Endodermal cell (in vitro differentiated cells): ENCODE measurements around the gene DNASE2. TPM values are rescaled to one million over a fixed set of nuclear protein-coding genes. Genes with fewer than 3 reads are reported as not detected.
A peak's percentile ranks its signal among the peaks of the same experiment; 100 is the strongest.
"Not testable (repeated sequence)": the region's sequence is repeated elsewhere in the genome, so short reads cannot be mapped to it uniquely, and the experiment has no call there.

Experiments
- DNase-seq: peaks from one replicate; pipeline ENCODE4 v3.0.0-alpha.2; 2017
- H3K27ac ChIP-seq: 2 replicates; pipeline ENCODE4 v1.5.1; 2013; ENCODE audit warnings: mild to moderate bottlenecking, low read depth, low read length, moderate library complexity
- H3K27me3 ChIP-seq: 2 replicates; pipeline ENCODE4 v1.6.1; 2013; ENCODE audit warnings: mild to moderate bottlenecking, low read length, moderate library complexity; ENCODE audit not compliant: insufficient read depth, control insufficient read depth, poor library complexity, severe bottlenecking
- H3K36me3 ChIP-seq: 2 replicates; pipeline ENCODE4 v1.7.0; 2013; ENCODE audit warnings: mild to moderate bottlenecking, low read length, moderate library complexity; ENCODE audit not compliant: control insufficient read depth, insufficient read depth
- H3K4me1 ChIP-seq: one replicate; pipeline ENCODE4 v1.7.0; 2013; ENCODE audit warnings: low read length; ENCODE audit not compliant: control insufficient read depth, insufficient read depth
- H3K4me3 ChIP-seq: 2 replicates; pipeline ENCODE4 v1.5.1; 2013; ENCODE audit warnings: mild to moderate bottlenecking, low read length, moderate library complexity
- H3K9ac ChIP-seq: 2 replicates; pipeline ENCODE4 v1.6.1; 2013; ENCODE audit warnings: mild to moderate bottlenecking, low read length, moderate library complexity; ENCODE audit not compliant: poor library complexity, severe bottlenecking; ENCODE audit errors: extremely low read depth
- H3K9me3 ChIP-seq: 2 replicates; pipeline ENCODE4 v1.6.1; 2013; ENCODE audit warnings: mild to moderate bottlenecking, low read length, moderate library complexity; ENCODE audit not compliant: control insufficient read depth
- H3K27ac Mint-ChIP-seq: 2 replicates; pipeline ENCODE4 v1.8.0; 2020; ENCODE audit warnings: mixed read lengths
- H3K27me3 Mint-ChIP-seq: 2 replicates; pipeline ENCODE4 v1.8.0; 2021; ENCODE audit warnings: mild to moderate bottlenecking, mixed read lengths; ENCODE audit not compliant: insufficient read depth
- H3K36me3 Mint-ChIP-seq: 2 replicates; pipeline ENCODE4 v1.8.0; 2020; ENCODE audit warnings: low read depth, mixed read lengths
- H3K4me1 Mint-ChIP-seq: 2 replicates; pipeline ENCODE4 v1.8.0; 2020; ENCODE audit warnings: mixed read lengths
- H3K4me3 Mint-ChIP-seq: 2 replicates; pipeline ENCODE4 v1.8.0; 2020; ENCODE audit warnings: mild to moderate bottlenecking, moderate library complexity, mixed read lengths
- H3K9me3 Mint-ChIP-seq: 2 replicates; pipeline ENCODE4 v1.8.0; 2020; ENCODE audit warnings: mild to moderate bottlenecking, mixed read lengths
- CTCF ChIP-seq: fragments of 200-600 bp; sonication (generic); conservative IDR thresholded peaks from 2 replicates; pipeline ENCODE4 v1.5.0; 2021; ENCODE audit warnings: antibody characterized with exemption, mild to moderate bottlenecking
- WGBS, 2 experiments: methylation state at CpG; one replicate each; pipeline versions ENCODE4 v1.1.5 to v1.1.7; 2013; ENCODE audit warnings: missing lambda C conversion rate in 2 of 2, mixed read lengths in 1 of 2; ENCODE audit not compliant: insufficient coverage in 1 of 2, insufficient read length in 1 of 2; 5-methylcytosine and 5-hydroxymethylcytosine counted together
- total RNA-seq, 2 donors: library from RNA; stranded (reverse); fragmentation: NEBNext Ultra II Directional in 1 of 2; extraction: Animal tissue kit (Norgen Biotek cat#: 25700) in 1 of 2; gene quantifications; 2 replicates in 1 of 2; 3 replicates in 1 of 2; pipeline ENCODE4 v1.2.1, GENCODE V29; 2021

Gene DNASE2
- total RNA-seq, 2 donors from 2014 or later: 20.8 to 32.3 TPM

GRCh38 chr19:12858041-12858928, 23.0 kb downstream of the DNASE2 start:
- Histone ChIP-seq H3K27ac (no peak overlapping the region), H3K36me3 (no peaks in the 10 kb centered on the region), H3K27me3 (no peaks in the 10 kb centered on the region), H3K9ac (no peak overlapping the region), H3K4me1 (no peaks in the 10 kb centered on the region), H3K4me3 (no peak overlapping the region), H3K9me3 (no peaks in the 10 kb centered on the region)
- 95 to 96% methylated on average over 24 to 35 of the region's 35 CpGs for WGBS, 2 experiments
- Mint-ChIP-seq H3K4me1 (no peaks in the 10 kb centered on the region), H3K36me3 (peaks cover 8% of the 10 kb centered on the region), H3K27ac (no peak overlapping the region), H3K27me3 (peaks cover 2% of the 10 kb centered on the region), H3K9me3 (peaks cover 3% of the 10 kb centered on the region), H3K4me3 (no peak overlapping the region)
- no peak for DNase-seq
- no peak for TF ChIP-seq CTCF

GRCh38 chr19:12856653-12857052, 24.6 kb downstream of the DNASE2 start:
- no peak overlapping the region for H3K27ac Mint-ChIP-seq
- Histone ChIP-seq H3K27me3 (no peaks in the 10 kb centered on the region), H3K4me3 (no peak overlapping the region), H3K27ac (no peak overlapping the region), H3K4me1 (no peaks in the 10 kb centered on the region), H3K36me3 (no peaks in the 10 kb centered on the region), H3K9ac (no peak overlapping the region), H3K9me3 (no peaks in the 10 kb centered on the region)
- peaks cover 8% of the 10 kb centered on the region for H3K36me3 Mint-ChIP-seq
- WGBS, 2 experiments: no CpG with 5 or more reads among the region's 1 CpG
- DNase-seq: no peak
- no peak overlapping the region for H3K4me3 Mint-ChIP-seq
- TF ChIP-seq CTCF: no peak
- H3K27me3 Mint-ChIP-seq: no peaks in the 10 kb centered on the region
- no peaks in the 10 kb centered on the region for H3K4me1 Mint-ChIP-seq
- H3K9me3 Mint-ChIP-seq: peaks cover 3% of the 10 kb centered on the region

GRCh38 chr19:12847159-12848139, 33.8 kb downstream of the DNASE2 start:
- TF ChIP-seq CTCF: peak; percentile 100

GRCh38 chr19:12846613-12847012, 34.6 kb downstream of the DNASE2 start:
- H3K4me3 Mint-ChIP-seq, H3K36me3 Mint-ChIP-seq, H3K27ac ChIP-seq, H3K4me1 ChIP-seq, H3K9ac ChIP-seq, H3K9me3 Mint-ChIP-seq, H3K4me1 Mint-ChIP-seq, H3K27ac Mint-ChIP-seq, DNase-seq, H3K9me3 ChIP-seq, H3K27me3 ChIP-seq, H3K36me3 ChIP-seq, H3K4me3 ChIP-seq: not testable (repeated sequence)
- WGBS, 2 experiments: 92% methylated on average over 7 of the region's 7 CpGs; no CpG with 5 or more reads in 1 of the 2 experiments
- peaks cover 36% of the 10 kb centered on the region for H3K27me3 Mint-ChIP-seq

More at GRCh38 chr19:12847159-12848139, 33.8 kb downstream of the DNASE2 start:
- Histone ChIP-seq H3K36me3 (no peaks in the 10 kb centered on the region), H3K4me3 (no peak overlapping the region), H3K9ac (no peak overlapping the region), H3K4me1 (no peaks in the 10 kb centered on the region), H3K9me3 (no peaks in the 10 kb centered on the region), H3K27me3 (peaks cover 4% of the 10 kb centered on the region), H3K27ac (no peak overlapping the region)
- Mint-ChIP-seq H3K27me3 (peaks cover 31% of the 10 kb centered on the region), H3K27ac (peak overlapping the region; percentile 35), H3K4me3 (peak overlapping the region; percentile 26), H3K9me3 (no peaks in the 10 kb centered on the region), H3K4me1 (no peaks in the 10 kb centered on the region), H3K36me3 (no peaks in the 10 kb centered on the region)
- WGBS, 2 experiments: 32 to 48% methylated on average over 35 to 69 of the region's 69 CpGs
- peak; percentile 98 for DNase-seq
